K562 (cell line): ENCODE measurements around the gene SUDS3. TPM values are rescaled to one million over a fixed set of nuclear protein-coding genes. Genes with fewer than 3 reads are reported as not detected.

Source experiments
- ATAC-seq: fragments of 200-7000 bp; cut with Tn5 transposase; 3 replicates; pipeline ENCODE4 v1.9.1; 2020; ENCODE audit warnings: moderate library complexity
- BruUV-seq: library from RNA; stranded (reverse); fragments of 400-500 nt; replicated peaks from 2 replicates; lab custom pipeline; 2021; lab: Mats Ljungman, UMichigan
- CTCF ChIA-PET: fragments of 300-600 bp; formaldehyde crosslinking; extraction: SDS; loops from one replicate; lab custom pipeline; 2021; ENCODE audit warnings: low intra/inter-chr PET ratio; lab: Yijun Ruan, JAX
- POLR2A ChIA-PET: fragments of 300-600, 350-650 bp; sonication (Branson Sonifier 250); formaldehyde crosslinking; extraction: SDS; loops from one replicate; lab custom pipeline; 2021; ENCODE audit warnings: antibody characterized with exemption, inconsistent platforms; lab: Yijun Ruan, JAX
- DNase-seq, 4 experiments: peaks; one replicate each; pipeline versions ENCODE4 v3.0.0 to v3.0.0-alpha.2; 2011 to 2018; ENCODE audit warnings: low spot score in 3 of 4, mixed read lengths in 3 of 4; ENCODE audit errors: extremely low read depth in 1 of 4
- FAIRE-seq: peaks from 2 replicates; lab custom pipeline; 2011; peaks lifted over from hg19 to GRCh38; lab: Jason Lieb, UNC
- H2AFZ ChIP-seq: 2 replicates; pipeline ENCODE4 v1.6.0; 2011; ENCODE audit warnings: low read depth, low read length, control low read depth, inconsistent platforms
- H3K27ac ChIP-seq: fragments of 200-600 bp; 3 replicates; pipeline ENCODE4 v1.8.0; 2011; ENCODE audit warnings: low read depth, mild to moderate bottlenecking, control low read depth, inconsistent platforms, low read length, moderate library complexity, mixed read lengths; ENCODE audit errors: extremely low read depth
- H3K27me3 ChIP-seq, 2 experiments: fragments of 300-600 bp in 1 of 2; 2 replicates in 1 of 2; 3 replicates in 1 of 2; pipeline versions ENCODE4 v1.6.0 to v1.8.0; 2011; ENCODE audit warnings: inconsistent platforms in 2 of 2, low read length in 2 of 2, mild to moderate bottlenecking in 1 of 2, mixed read lengths in 1 of 2, moderate library complexity in 1 of 2; ENCODE audit not compliant: control insufficient read depth in 2 of 2, insufficient read depth in 2 of 2
- H3K36me3 ChIP-seq: fragments of 300-600 bp; 3 replicates; pipeline ENCODE4 v1.8.0; 2011; ENCODE audit warnings: mild to moderate bottlenecking, low read length, inconsistent platforms; ENCODE audit not compliant: control insufficient read depth, insufficient read depth
- H3K4me1 ChIP-seq, 2 experiments: fragments of 200-600 bp in 1 of 2; replicated peaks in 1 of 2; 2 replicates in 1 of 2; 3 replicates in 1 of 2; pipeline versions ENCODE4 v1.5.1 to v1.8.0; 2011; ENCODE audit warnings: inconsistent platforms in 2 of 2, low read length in 2 of 2, mild to moderate bottlenecking in 1 of 2, mixed read lengths in 1 of 2, moderate library complexity in 1 of 2; ENCODE audit not compliant: control insufficient read depth in 2 of 2, insufficient read depth in 2 of 2
- H3K4me2 ChIP-seq: 2 replicates; pipeline ENCODE4 v1.6.1; 2011; ENCODE audit warnings: low read length, control low read depth, inconsistent platforms, mixed read lengths; ENCODE audit not compliant: insufficient read depth
- H3K4me3 ChIP-seq: fragments of 200-600 bp; sonication (generic), shearing (Covaris generic); 2 replicates; pipeline ENCODE4 v1.5.1; 2016; ENCODE audit warnings: control low read depth, inconsistent platforms
- H3K79me2 ChIP-seq: fragments of 200-600 bp; 3 replicates; pipeline ENCODE4 v1.8.0; 2011; ENCODE audit warnings: low read length, inconsistent platforms; ENCODE audit not compliant: control insufficient read depth, insufficient read depth
- H3K9ac ChIP-seq, 2 experiments: 2 replicates each; pipeline versions ENCODE4 v1.6.0 to v1.6.1; 2011; ENCODE audit warnings: low read depth in 2 of 2, low read length in 2 of 2, control low read depth in 1 of 2, inconsistent platforms in 1 of 2, mild to moderate bottlenecking in 1 of 2, mixed read lengths in 1 of 2; ENCODE audit not compliant: insufficient read depth in 1 of 2
- H3K9me1 ChIP-seq: one replicate; pipeline ENCODE4 v1.6.0; 2011; ENCODE audit warnings: inconsistent platforms, mild to moderate bottlenecking, low read length, moderate library complexity; ENCODE audit not compliant: control insufficient read depth, insufficient read depth
- H3K9me3 ChIP-seq: replicated peaks from 2 replicates; pipeline ENCODE4 v1.5.1; 2011; ENCODE audit warnings: low read depth, low read length, inconsistent platforms; ENCODE audit not compliant: control insufficient read depth, insufficient read depth
- H4K20me1 ChIP-seq: replicated peaks from 2 replicates; pipeline ENCODE4 v1.6.1; 2011; ENCODE audit warnings: low read length, inconsistent platforms, mixed read lengths; ENCODE audit not compliant: control insufficient read depth, insufficient read depth
- AFF4 ChIP-seq: sonication (generic); formaldehyde crosslinking; IDR thresholded peaks from 2 replicates; pipeline ENCODE4 v1.8.0; 2023; ENCODE audit warnings: mild to moderate bottlenecking, missing genetic modification reagents
- HCFC1 ChIP-seq: IDR thresholded peaks from 2 replicates; pipeline ENCODE4 v1.6.1; 2012; ENCODE audit warnings: low read depth, low read length, improper control_type of control experiment
- JUN ChIP-seq, 2 experiments: sonication (generic) in 1 of 2; formaldehyde crosslinking in 1 of 2; IDR thresholded peaks; 2 replicates each; pipeline versions ENCODE4 v1.6.1 to v1.8.0; 2012 to 2022; ENCODE audit warnings: borderline replicate concordance in 2 of 2, mild to moderate bottlenecking in 2 of 2, improper control_type of control experiment in 1 of 2, low read depth in 1 of 2, low read length in 1 of 2, missing genetic modification reagents in 1 of 2
- LEF1 ChIP-seq: fragments of 450-650 bp; IDR thresholded peaks from 2 replicates; pipeline ENCODE4 v1.6.1; 2016; ENCODE audit warnings: mild to moderate bottlenecking
- NFYB ChIP-seq: IDR thresholded peaks from 2 replicates; pipeline ENCODE4 v1.6.1; 2011; ENCODE audit warnings: mild to moderate bottlenecking, moderate library complexity; ENCODE audit not compliant: insufficient read length; ENCODE audit errors: extremely low read depth
- PHB ChIP-seq: fragments of 250-450 bp; sonication (Bioruptor Pico); IDR thresholded peaks from 2 replicates; pipeline ENCODE4 v1.5.0; 2021
- RBM39 ChIP-seq: fragments of 200-400 bp; formaldehyde crosslinking; optimal IDR thresholded peaks from 2 replicates; pipeline ENCODE3; 2018; ENCODE audit warnings: low read depth, low read length
- XRCC5 ChIP-seq: fragments of 200-400 bp; formaldehyde crosslinking; IDR thresholded peaks from 2 replicates; pipeline ENCODE4 v1.6.1; 2017; ENCODE audit warnings: low read depth, mild to moderate bottlenecking, low read length
- ZFP36 ChIP-seq: fragments of 150-350 bp; IDR thresholded peaks from 2 replicates; pipeline ENCODE4 v1.6.1; 2018; ENCODE audit warnings: low read length, low read depth; ENCODE audit not compliant: partially characterized antibody
- ZNF134 ChIP-seq: fragments of 250-450 bp; sonication (Bioruptor Pico); conservative IDR thresholded peaks from 2 replicates; pipeline ENCODE4 v1.4.0; 2020
- ZNF445 ChIP-seq: fragments of 250-450 bp; sonication (Bioruptor Pico); IDR thresholded peaks from 2 replicates; pipeline ENCODE4 v1.4.0; 2020; ENCODE audit warnings: low read depth, mild to moderate bottlenecking, moderate library complexity
- ZNF644 ChIP-seq: fragments of 200-800 bp; sonication (Bioruptor generic); IDR thresholded peaks from 2 replicates; pipeline ENCODE4 v1.6.1; 2016; ENCODE audit warnings: low read depth, missing genetic modification characterization, missing compliant biosample characterization
- WGBS: fragments of 100-300 bp; shearing (Covaris generic); methylation state at CpG from one replicate; pipeline ENCODE4 v1.1.6; 2016; ENCODE audit warnings: low coverage, mixed read lengths; ENCODE audit not compliant: insufficient coverage; ENCODE audit errors: missing lambda C conversion rate; 5-methylcytosine and 5-hydroxymethylcytosine counted together
- in situ Hi-C: fragments of 300-500 bp; cut with MboI; formaldehyde crosslinking; loops from 4 replicates; pipeline ENCODE4 v1.15.0; 2018; ENCODE audit warnings: inconsistent platforms, mixed read lengths
- intact Hi-C: fragments of 100-400 bp; cut with micrococcal nuclease; formaldehyde crosslinking; loops from 2 replicates; pipeline ENCODE4 v1.14.2; 2022
- polyA plus RNA-seq, 8 experiments: library from polyadenylated mRNA; depleted of rRNA in 4 of 8; stranded (reverse) in 5 of 8; unstranded in 3 of 8; fragments of >200 nt; fragmentation: Nextera tagmentation in 2 of 8; fragmentation: Illumina TruSeq in 1 of 8; extraction: Ambion mirVana in 2 of 8; extraction: Trizol in 1 of 8; gene quantifications; 2 replicates each; pipeline versions ENCODE4 v1.2.1 to v1.2.3, GENCODE V29; 2011 to 2014; ENCODE audit warnings: inconsistent platforms in 1 of 8, missing spikeins in 1 of 8
- total RNA-seq, 7 experiments: library from RNA; depleted of rRNA in 6 of 7; stranded (reverse); fragments of >200 nt in 6 of 7; fragmentation: Illumina TruSeq in 2 of 7; extraction: Trizol in 2 of 7; gene quantifications; 2 replicates each; pipeline versions ENCODE4 v1.2.1 to v1.2.3, GENCODE V29; 2011 to 2021; ENCODE audit warnings: low replicate concordance in 1 of 7

SUDS3 gene
- total and polyA plus RNA-seq, 9 of the 15 experiments (the other 6 are each of a cell fraction or from before 2014, with no cell fraction given) = 6.6 to 30.5 (median 23.3) TPM

- CTCF ChIA-PET = no interaction called here
- intact Hi-C loops = no loop called here
- H3K9me1 ChIP-seq = no peaks in the 10 kb centered on the region
- no peak for TF ChIP-seq ZNF445 (CRISPR knock-in tag)
- TF ChIP-seq AFF4 = no peak
- TF ChIP-seq NFYB = no peak
- TF ChIP-seq HCFC1 = no peak
- no peak for TF ChIP-seq JUN (IDR thresholded peaks at IDR 0.05; ENCODE audit: borderline replicate concordance, low read depth, low read length)
- TF ChIP-seq JUN (CRISPR knock-in tag; IDR thresholded peaks at IDR 0.05; ENCODE audit: borderline replicate concordance) = no peak
- TF ChIP-seq ZFP36 = no peak
- TF ChIP-seq XRCC5 = no peak
- TF ChIP-seq PHB (CRISPR knock-in tag) = no peak
- TF ChIP-seq RBM39 = no peak
- TF ChIP-seq ZNF644 (tag) = no peak
- TF ChIP-seq ZNF134 (CRISPR knock-in tag) = no peak
- TF ChIP-seq LEF1 = no peak
- TF ChIP-seq, all 486 proteins: peak for 0
- H4K20me1 ChIP-seq = no peaks in the 10 kb centered on the region; the same call in 1 of the 2 replicates
- no peaks in the 10 kb centered on the region for H3K27me3 ChIP-seq
- no peak overlapping the region for H3K4me3 ChIP-seq
- no peaks in the 10 kb centered on the region for H3K79me2 ChIP-seq
- no peaks in the 10 kb centered on the region for H3K9me3 ChIP-seq
- BruUV-seq = no TSS peak
- POLR2A ChIA-PET = interaction anchor here (0.6 kb wide), 1 partner anchor 414 kb away, joined by 3 read pairs; no protein-coding TSS in a partner anchor
- ATAC-seq (no peak), DNase-seq (no peak), FAIRE-seq (no peak)
- in situ Hi-C loops = loop anchor here (10.0 kb wide), 1 partner anchor 207 kb away; no protein-coding TSS in a partner anchor
- no peak overlapping the region for H3K4me2 ChIP-seq
- H3K9ac ChIP-seq = no peak overlapping the region
- no peak overlapping the region for H2AFZ ChIP-seq
- no peaks in the 10 kb centered on the region for H3K4me1 ChIP-seq
- H3K27ac ChIP-seq = no peak overlapping the region
- H3K36me3 ChIP-seq = peaks cover 33% of the 10 kb centered on the region; the same call in 2 of the 3 replicates
- WGBS = 70% methylated on average over 3 of the region's 3 CpGs
Observed at GRCh38 chr12:118417942-118418341, 41.6 kb downstream of the SUDS3 start.
